Caco-2 (cell line): ENCODE measurements around the gene DCTD. TPM values are rescaled to one million over a fixed set of nuclear protein-coding genes. Genes with fewer than 3 reads are reported as not detected.

Experiments
- BruUV-seq: library from RNA; stranded (reverse); fragments of 400-500 nt; replicated peaks from 2 replicates; lab custom pipeline; 2021; lab: Mats Ljungman, UMichigan
- CTCF ChIA-PET: fragments of 300-600 bp; sonication (Branson Sonifier 250); formaldehyde crosslinking; loops from one replicate; lab custom pipeline; 2022; ENCODE audit warnings: antibody characterized with exemption; lab: Charles Lee
- POLR2A ChIA-PET: fragments of 300-600 bp; sonication (Branson Sonifier 250); formaldehyde crosslinking; loops from one replicate; lab custom pipeline; 2022; ENCODE audit warnings: antibody characterized with exemption; lab: Charles Lee
- DNase-seq, 2 experiments: peaks; one replicate each; pipeline versions ENCODE4 v3.0.0 to v3.0.0-alpha.2; 2020 to 2022
- H3K27me3 ChIP-seq: replicated peaks from 2 replicates; pipeline ENCODE4 v1.6.0; 2011; ENCODE audit warnings: low read length; ENCODE audit not compliant: control insufficient read depth, insufficient read depth
- H3K36me3 ChIP-seq: 2 replicates; pipeline ENCODE4 v1.5.1; 2011; ENCODE audit warnings: low read length; ENCODE audit not compliant: control insufficient read depth, insufficient read depth
- H3K4me1 ChIP-seq: fragments of 250-450 bp; sonication (Bioruptor Pico); 2 replicates; pipeline ENCODE4 v1.5.1; 2020; ENCODE audit warnings: mild to moderate bottlenecking
- H3K4me3 ChIP-seq: 2 replicates; pipeline ENCODE4 v1.5.1; 2011; ENCODE audit warnings: low read depth, mild to moderate bottlenecking, control low read depth, low read length
- H3K9me3 ChIP-seq: fragments of 250-450 bp; sonication (Bioruptor Pico); 2 replicates; pipeline ENCODE4 v1.5.1; 2020; ENCODE audit warnings: mild to moderate bottlenecking, moderate library complexity
- H3K27ac Mint-ChIP-seq: one replicate; pipeline ENCODE4 v1.8.0; 2022; ENCODE audit warnings: mixed read lengths; ENCODE audit not compliant: unreplicated experiment
- H3K27me3 Mint-ChIP-seq: one replicate; pipeline ENCODE4 v1.8.0; 2022; ENCODE audit warnings: mixed read lengths; ENCODE audit not compliant: insufficient read depth, unreplicated experiment
- H3K36me3 Mint-ChIP-seq: one replicate; pipeline ENCODE4 v1.8.0; 2022; ENCODE audit warnings: mild to moderate bottlenecking, mixed read lengths; ENCODE audit not compliant: insufficient read depth, unreplicated experiment
- H3K4me1 Mint-ChIP-seq: one replicate; pipeline ENCODE4 v1.8.0; 2022; ENCODE audit warnings: low read depth, mixed read lengths; ENCODE audit not compliant: unreplicated experiment
- H3K4me3 Mint-ChIP-seq: one replicate; pipeline ENCODE4 v1.8.0; 2022; ENCODE audit warnings: mild to moderate bottlenecking, moderate library complexity, mixed read lengths; ENCODE audit not compliant: unreplicated experiment
- H3K9me3 Mint-ChIP-seq: one replicate; pipeline ENCODE4 v1.8.0; 2022; ENCODE audit warnings: mixed read lengths; ENCODE audit not compliant: unreplicated experiment
- CTCF ChIP-seq, 2 experiments: fragments of 200-600 bp in 1 of 2; IDR thresholded peaks; 1 replicate in 1 of 2; 2 replicates in 1 of 2; pipeline versions ENCODE4 v1.5.1 to v1.8.0; 2011 to 2022; ENCODE audit warnings: antibody characterized with exemption in 1 of 2, control low read depth in 1 of 2, inconsistent platforms in 1 of 2, low read depth in 1 of 2, low read length in 1 of 2, mild to moderate bottlenecking in 1 of 2, moderate library complexity in 1 of 2; ENCODE audit not compliant: insufficient read depth in 1 of 2, severe bottlenecking in 1 of 2, unreplicated experiment in 1 of 2
- intact Hi-C: fragments of 100-400 bp; cut with micrococcal nuclease; formaldehyde crosslinking; loops from one replicate; pipeline ENCODE4 v1.10.0; 2022; ENCODE audit not compliant: unreplicated experiment
- total RNA-seq: library from RNA; stranded (reverse); gene quantifications from 2 replicates; pipeline ENCODE4 v1.2.3, GENCODE V29; 2022

Gene DCTD
- total RNA-seq, 1 experiment from 2014 or later, result 79.0 TPM

- Histone ChIP-seq H3K36me3 (no peaks in the 10 kb centered on the region; the same call in 1 of the 2 replicates), H3K4me1 (no peaks in the 10 kb centered on the region), H3K4me3 (no peak overlapping the region), H3K9me3 (peaks cover 5% of the 10 kb centered on the region; the same call in 1 of the 2 replicates), H3K27me3 (no peaks in the 10 kb centered on the region)
- H3K36me3 Mint-ChIP-seq, result peaks cover 36% of the 10 kb centered on the region
- intact Hi-C loops, result no loop called here
- TF ChIP-seq CTCF (IDR thresholded peaks at IDR 0.05; ENCODE audit: insufficient read depth in 1 of 2, low read depth in 1 of 2, low read length in 1 of 2, severe bottlenecking in 1 of 2, unreplicated experiment in 1 of 2), result no peak
- H3K4me1 Mint-ChIP-seq, result no peaks in the 10 kb centered on the region
- H3K9me3 Mint-ChIP-seq, result no peaks in the 10 kb centered on the region
- CTCF ChIA-PET, result no interaction called here
- H3K4me3 Mint-ChIP-seq, result no peak overlapping the region
- POLR2A ChIA-PET, result no interaction called here
- BruUV-seq, result no TSS peak
- DNase-seq, result no peak
- no peak overlapping the region for H3K27ac Mint-ChIP-seq
- no peaks in the 10 kb centered on the region for H3K27me3 Mint-ChIP-seq
These were observed 32.0 kb downstream of the DCTD start for GRCh38 chr4:182885022-182885737.

- no peaks in the 10 kb centered on the region for H3K27me3 ChIP-seq
- H3K4me3 Mint-ChIP-seq, result no peak overlapping the region
- no peak overlapping the region for H3K27ac Mint-ChIP-seq
- ChIA-PET CTCF (no interaction called here), POLR2A (no interaction called here)
- no peak for DNase-seq
- no peaks in the 10 kb centered on the region; the same call in 1 of the 2 replicates for H3K36me3 ChIP-seq
- no peak for TF ChIP-seq CTCF (IDR thresholded peaks at IDR 0.05; ENCODE audit: insufficient read depth in 1 of 2, low read depth in 1 of 2, low read length in 1 of 2, severe bottlenecking in 1 of 2, unreplicated experiment in 1 of 2)
- H3K4me3 ChIP-seq, result no peak overlapping the region
- H3K9me3 Mint-ChIP-seq, result no peaks in the 10 kb centered on the region
- no peaks in the 10 kb centered on the region for H3K4me1 ChIP-seq
- H3K27me3 Mint-ChIP-seq, result no peaks in the 10 kb centered on the region
- H3K36me3 Mint-ChIP-seq, result peaks cover 28% of the 10 kb centered on the region
- no peaks in the 10 kb centered on the region for H3K4me1 Mint-ChIP-seq
- no TSS peak for BruUV-seq
- H3K9me3 ChIP-seq, result peaks cover 5% of the 10 kb centered on the region; the same call in 1 of the 2 replicates
- intact Hi-C loops, result no loop called here
These were observed 33.1 kb downstream of the DCTD start for GRCh38 chr4:182884040-182884439.

GRCh38 chr4:182883351-182883750, 33.8 kb downstream of the DCTD start:
- H3K4me3 Mint-ChIP-seq, result no peak overlapping the region
- Histone ChIP-seq H3K36me3 (no peaks in the 10 kb centered on the region; the same call in 1 of the 2 replicates), H3K4me3 (no peak overlapping the region), H3K4me1 (no peaks in the 10 kb centered on the region), H3K9me3 (peaks cover 5% of the 10 kb centered on the region; the same call in 1 of the 2 replicates), H3K27me3 (no peaks in the 10 kb centered on the region)
- TF ChIP-seq CTCF (IDR thresholded peaks at IDR 0.05; ENCODE audit: insufficient read depth in 1 of 2, low read depth in 1 of 2, low read length in 1 of 2, severe bottlenecking in 1 of 2, unreplicated experiment in 1 of 2), result no peak
- H3K27me3 Mint-ChIP-seq, result no peaks in the 10 kb centered on the region
- no peaks in the 10 kb centered on the region for H3K9me3 Mint-ChIP-seq
- intact Hi-C loops, result no loop called here
- ChIA-PET POLR2A (no interaction called here), CTCF (no interaction called here)
- BruUV-seq, result no TSS peak
- no peak for DNase-seq
- H3K4me1 Mint-ChIP-seq, result no peaks in the 10 kb centered on the region
- peaks cover 22% of the 10 kb centered on the region for H3K36me3 Mint-ChIP-seq
- H3K27ac Mint-ChIP-seq, result no peak overlapping the region
